Endothelial cell (in vitro differentiated cells): Measurements from ENCODE around the gene GFOD1. TPM values are rescaled to one million over a fixed set of nuclear protein-coding genes. Genes with fewer than 3 reads are reported as not detected.

Source experiments
- DNase-seq: peaks from one replicate; pipeline ENCODE4 v3.0.0; 2021; ENCODE audit warnings: low spot score
- H3K27ac Mint-ChIP-seq: one replicate; pipeline ENCODE4 v1.8.0; 2021; ENCODE audit warnings: mixed read lengths, inconsistent platforms; ENCODE audit not compliant: unreplicated experiment
- H3K27me3 Mint-ChIP-seq: one replicate; pipeline ENCODE4 v1.8.0; 2021; ENCODE audit warnings: mild to moderate bottlenecking, moderate library complexity, mixed read lengths, inconsistent platforms; ENCODE audit not compliant: unreplicated experiment
- H3K36me3 Mint-ChIP-seq: one replicate; pipeline ENCODE4 v1.8.0; 2021; ENCODE audit warnings: mild to moderate bottlenecking, low read depth, mixed read lengths, inconsistent platforms; ENCODE audit not compliant: unreplicated experiment
- H3K4me1 Mint-ChIP-seq: one replicate; pipeline ENCODE4 v1.8.0; 2021; ENCODE audit warnings: mild to moderate bottlenecking, mixed read lengths, inconsistent platforms; ENCODE audit not compliant: unreplicated experiment
- H3K4me3 Mint-ChIP-seq: one replicate; pipeline ENCODE4 v1.8.0; 2021; ENCODE audit warnings: mild to moderate bottlenecking, mixed read lengths, inconsistent platforms; ENCODE audit not compliant: unreplicated experiment
- H3K9me3 Mint-ChIP-seq: one replicate; pipeline ENCODE4 v1.8.0; 2021; ENCODE audit warnings: mixed read lengths, inconsistent platforms; ENCODE audit not compliant: unreplicated experiment
- CTCF ChIP-seq: fragments of 200-600 bp; sonication (generic); IDR thresholded peaks from one replicate; pipeline ENCODE4 v1.5.0; 2021; ENCODE audit warnings: antibody characterized with exemption; ENCODE audit not compliant: unreplicated experiment
- total RNA-seq: library from RNA; stranded (reverse); fragmentation: NEBNext Ultra II Directional; extraction: Animal tissue kit (Norgen Biotek cat#: 25700); gene quantifications from one replicate; pipeline ENCODE4 v1.2.1, GENCODE V29; 2021; ENCODE audit not compliant: unreplicated experiment

Gene GFOD1
- total RNA-seq, 1 donor from 2014 or later: 47.6 TPM

- no peak overlapping the region for H3K27ac Mint-ChIP-seq
- H3K27me3 Mint-ChIP-seq: peaks cover 10% of the 10 kb centered on the region
- H3K4me3 Mint-ChIP-seq: no peak overlapping the region
- peaks cover 27% of the 10 kb centered on the region for H3K36me3 Mint-ChIP-seq
- no peak for DNase-seq
- H3K9me3 Mint-ChIP-seq: no peaks in the 10 kb centered on the region
- TF ChIP-seq CTCF: no peak
- H3K4me1 Mint-ChIP-seq: peaks cover 23% of the 10 kb centered on the region
Measured at GRCh38 chr6:13455552-13455966, 31.8 kb downstream of the GFOD1 start.

DNA sequence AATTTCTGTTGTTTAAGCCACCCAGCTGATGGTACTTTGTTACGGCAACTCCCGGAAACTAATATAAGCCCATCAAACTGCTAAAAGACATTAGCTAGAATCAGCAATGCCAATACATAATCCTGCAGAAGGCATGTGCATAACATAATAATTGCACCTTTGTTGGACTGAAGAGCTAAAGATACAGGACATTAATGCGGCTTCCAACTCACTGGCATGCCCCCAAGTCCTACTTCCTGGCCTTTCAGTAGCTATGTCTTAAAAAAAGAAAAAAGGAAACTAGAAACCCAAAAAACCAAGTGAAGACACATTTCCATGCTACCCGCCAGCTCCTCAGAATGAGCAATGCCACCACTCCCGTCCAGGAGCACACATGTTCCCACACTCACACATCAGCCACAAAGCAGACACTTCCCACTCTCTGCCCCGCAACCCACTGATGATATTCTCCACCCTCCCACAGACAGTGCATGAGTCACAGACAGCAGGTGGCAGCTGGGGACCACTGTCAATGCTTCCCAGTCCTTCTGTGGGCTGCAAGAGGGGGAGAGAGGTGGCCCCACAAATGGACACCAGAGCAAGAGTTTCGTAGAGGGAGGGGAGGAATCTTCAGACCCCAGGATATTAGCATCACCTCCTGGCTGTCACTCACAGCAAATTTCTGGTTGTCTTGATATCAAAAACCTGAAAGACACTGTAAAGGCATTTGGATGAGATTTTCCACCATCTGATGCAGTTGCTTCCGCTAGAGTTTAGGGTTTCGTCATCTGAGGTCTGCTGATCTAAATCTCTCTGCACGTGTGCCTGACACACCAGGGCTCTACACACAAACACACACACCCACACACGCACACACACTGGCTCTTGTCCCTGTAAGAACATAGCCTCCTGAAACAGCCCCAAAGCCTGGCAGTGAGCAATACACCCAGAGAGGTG is 32.8 kb downstream of the GFOD1 start:
- H3K9me3 Mint-ChIP-seq: no peaks in the 10 kb centered on the region
- H3K4me1 Mint-ChIP-seq: peaks cover 26% of the 10 kb centered on the region
- peaks cover 37% of the 10 kb centered on the region for H3K36me3 Mint-ChIP-seq
- no peak overlapping the region for H3K4me3 Mint-ChIP-seq
- H3K27me3 Mint-ChIP-seq: peaks cover 10% of the 10 kb centered on the region
- DNase-seq: no peak
- H3K27ac Mint-ChIP-seq: no peak overlapping the region
- no peak for TF ChIP-seq CTCF

GRCh38 chr6:13453771-13454251 is 33.6 kb downstream of the GFOD1 start:
- DNase-seq: no peak
- peaks cover 38% of the 10 kb centered on the region for H3K36me3 Mint-ChIP-seq
- H3K4me1 Mint-ChIP-seq: peaks cover 32% of the 10 kb centered on the region
- no peak for TF ChIP-seq CTCF
- no peak overlapping the region for H3K4me3 Mint-ChIP-seq
- H3K9me3 Mint-ChIP-seq: no peaks in the 10 kb centered on the region
- H3K27ac Mint-ChIP-seq: no peak overlapping the region
- peaks cover 10% of the 10 kb centered on the region for H3K27me3 Mint-ChIP-seq

GRCh38 chr6:13453153-13453552 is 34.2 kb downstream of the GFOD1 start:
- H3K4me1 Mint-ChIP-seq: peaks cover 36% of the 10 kb centered on the region
- no peak overlapping the region for H3K4me3 Mint-ChIP-seq
- DNase-seq: no peak
- TF ChIP-seq CTCF: no peak
- H3K36me3 Mint-ChIP-seq: peaks cover 35% of the 10 kb centered on the region
- no peaks in the 10 kb centered on the region for H3K9me3 Mint-ChIP-seq
- no peak overlapping the region for H3K27ac Mint-ChIP-seq
- peaks cover 7% of the 10 kb centered on the region for H3K27me3 Mint-ChIP-seq
